C4-2B (cell line): ENCODE measurements around the gene BLVRA.
"Not testable (repeated sequence)": the region's sequence is repeated elsewhere in the genome, so short reads cannot be mapped to it uniquely, and the experiment has no call there.

Experiments
- ZFX ChIP-seq: fragments of 450-650 bp; IDR thresholded peaks from 2 replicates; pipeline ENCODE4 v1.6.1; 2017
- TF ChIP-seq, protein P1 (sequence below): fragments of 450-650 bp; conservative IDR thresholded peaks from 2 replicates; pipeline ENCODE4 v1.5.1; 2017; ENCODE audit warnings: mild to moderate bottlenecking

DNA sequence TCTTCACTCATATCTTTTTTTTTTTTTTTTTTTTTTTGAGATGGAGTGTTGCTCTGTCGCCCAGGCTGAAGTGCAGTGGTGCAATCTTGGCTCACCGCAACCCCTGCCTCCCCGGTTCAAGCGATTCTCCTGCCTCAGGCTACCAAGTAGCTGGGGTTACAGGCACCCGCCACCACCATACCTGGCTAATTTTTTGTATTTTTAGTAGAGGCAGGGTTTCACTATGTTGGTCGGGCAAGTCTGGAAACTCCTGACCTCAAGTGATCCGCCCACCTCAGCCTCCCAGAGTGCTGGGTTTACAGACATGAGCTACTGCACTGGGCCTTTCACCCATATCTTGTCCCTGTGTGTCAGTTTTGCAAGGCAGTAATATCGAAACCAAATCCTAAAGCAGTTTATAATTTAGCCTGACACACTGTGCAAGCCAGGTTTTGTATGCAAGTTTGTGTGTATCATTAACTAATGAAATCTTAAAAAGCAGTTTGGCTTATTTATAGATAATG lies 26.2 kb downstream of the BLVRA start:
- not testable (repeated sequence) for TF ChIP-seq ZFX
- TF ChIP-seq, protein P1, sequence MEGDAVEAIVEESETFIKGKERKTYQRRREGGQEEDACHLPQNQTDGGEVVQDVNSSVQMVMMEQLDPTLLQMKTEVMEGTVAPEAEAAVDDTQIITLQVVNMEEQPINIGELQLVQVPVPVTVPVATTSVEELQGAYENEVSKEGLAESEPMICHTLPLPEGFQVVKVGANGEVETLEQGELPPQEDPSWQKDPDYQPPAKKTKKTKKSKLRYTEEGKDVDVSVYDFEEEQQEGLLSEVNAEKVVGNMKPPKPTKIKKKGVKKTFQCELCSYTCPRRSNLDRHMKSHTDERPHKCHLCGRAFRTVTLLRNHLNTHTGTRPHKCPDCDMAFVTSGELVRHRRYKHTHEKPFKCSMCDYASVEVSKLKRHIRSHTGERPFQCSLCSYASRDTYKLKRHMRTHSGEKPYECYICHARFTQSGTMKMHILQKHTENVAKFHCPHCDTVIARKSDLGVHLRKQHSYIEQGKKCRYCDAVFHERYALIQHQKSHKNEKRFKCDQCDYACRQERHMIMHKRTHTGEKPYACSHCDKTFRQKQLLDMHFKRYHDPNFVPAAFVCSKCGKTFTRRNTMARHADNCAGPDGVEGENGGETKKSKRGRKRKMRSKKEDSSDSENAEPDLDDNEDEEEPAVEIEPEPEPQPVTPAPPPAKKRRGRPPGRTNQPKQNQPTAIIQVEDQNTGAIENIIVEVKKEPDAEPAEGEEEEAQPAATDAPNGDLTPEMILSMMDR: not testable (repeated sequence)
